ENCODE results near the gene PKP2. TPM values are rescaled to one million over a fixed set of nuclear protein-coding genes. Genes with fewer than 3 reads are reported as not detected.

The PKP2 gene
- total and polyA plus RNA-seq, 2 experiments from 2014 or later: 0.21 to 0.22 TPM

- WGBS, 2 experiments (ENCODE audit: low coverage in 1 of 2, low lambda C conversion rate in 2 of 2, missing lambda C conversion rate in 2 of 2): 17 to 29% methylated on average over 1 of the region's 1 CpG
- H4K20me1 ChIP-seq (ENCODE audit: insufficient read depth): no peaks in the 10 kb centered on the region
- in situ Hi-C loops (cut with MboI): no loop called here
Measured at GRCh38 chr12:32926356-32926755, 29.8 kb upstream of the PKP2 start.

GRCh38 chr12:32922546-32923297 is 26.1 kb upstream of the PKP2 start:
- H3K4me3 ChIP-seq: no peak overlapping the region
- in situ Hi-C loops (cut with MboI): no loop called here
- no peaks in the 10 kb centered on the region for H3K27me3 ChIP-seq (replicated peaks; ENCODE audit: insufficient read depth)
- no peak overlapping the region for H3K27ac ChIP-seq
- H3K4me2 ChIP-seq (ENCODE audit: unreplicated experiment): no peak overlapping the region
- no peaks in the 10 kb centered on the region for H3K36me3 ChIP-seq (ENCODE audit: low read depth)
- H3F3A ChIP-seq (ENCODE audit: insufficient read depth): no peaks in the 10 kb centered on the region
- H4K20me1 ChIP-seq (ENCODE audit: insufficient read depth): no peaks in the 10 kb centered on the region
- no peak for TF ChIP-seq EZH2phosphoT487 (IDR thresholded peaks at IDR 0.05; ENCODE audit: insufficient read depth, low read depth)
- TF ChIP-seq EZH2 (IDR thresholded peaks at IDR 0.05; ENCODE audit: insufficient read depth, poor library complexity, severe bottlenecking): no peak
- DNase-seq: no peak
- no peaks in the 10 kb centered on the region for H3K9me2 ChIP-seq (ENCODE audit: insufficient read depth)
- H3K4me1 ChIP-seq (ENCODE audit: insufficient read depth): no peaks in the 10 kb centered on the region
- H3K9ac ChIP-seq: no peak overlapping the region
- 35 to 38% methylated on average over 8 of the region's 8 CpGs for WGBS, 2 experiments (ENCODE audit: low coverage in 1 of 2, low lambda C conversion rate in 2 of 2, missing lambda C conversion rate in 2 of 2)
- no peaks in the 10 kb centered on the region for H3K79me2 ChIP-seq (ENCODE audit: insufficient read depth)
- no peak overlapping the region for H2AFZ ChIP-seq
- no peaks in the 10 kb centered on the region for H3K9me3 ChIP-seq (ENCODE audit: low read depth)

More at GRCh38 chr12:32926356-32926755, 29.8 kb upstream of the PKP2 start:
- no peaks in the 10 kb centered on the region for H3K79me2 ChIP-seq (ENCODE audit: insufficient read depth)
- H3K36me3 ChIP-seq (ENCODE audit: low read depth): no peaks in the 10 kb centered on the region
- no peak for TF ChIP-seq EZH2phosphoT487 (IDR thresholded peaks at IDR 0.05; ENCODE audit: insufficient read depth, low read depth)
- TF ChIP-seq EZH2 (IDR thresholded peaks at IDR 0.05; ENCODE audit: insufficient read depth, poor library complexity, severe bottlenecking): no peak
- no peaks in the 10 kb centered on the region for H3K4me1 ChIP-seq (ENCODE audit: insufficient read depth)
- no peaks in the 10 kb centered on the region for H3K27me3 ChIP-seq (replicated peaks; ENCODE audit: insufficient read depth)
- no peak overlapping the region for H3K4me2 ChIP-seq (ENCODE audit: unreplicated experiment)
- no peak overlapping the region for H2AFZ ChIP-seq
- no peaks in the 10 kb centered on the region for H3K9me3 ChIP-seq (ENCODE audit: low read depth)
- H3K27ac ChIP-seq: no peak overlapping the region
- no peak overlapping the region for H3K4me3 ChIP-seq
- H3F3A ChIP-seq (ENCODE audit: insufficient read depth): no peaks in the 10 kb centered on the region
- no peaks in the 10 kb centered on the region for H3K9me2 ChIP-seq (ENCODE audit: insufficient read depth)
- H3K9ac ChIP-seq: no peak overlapping the region
- no peak for DNase-seq

DNA sequence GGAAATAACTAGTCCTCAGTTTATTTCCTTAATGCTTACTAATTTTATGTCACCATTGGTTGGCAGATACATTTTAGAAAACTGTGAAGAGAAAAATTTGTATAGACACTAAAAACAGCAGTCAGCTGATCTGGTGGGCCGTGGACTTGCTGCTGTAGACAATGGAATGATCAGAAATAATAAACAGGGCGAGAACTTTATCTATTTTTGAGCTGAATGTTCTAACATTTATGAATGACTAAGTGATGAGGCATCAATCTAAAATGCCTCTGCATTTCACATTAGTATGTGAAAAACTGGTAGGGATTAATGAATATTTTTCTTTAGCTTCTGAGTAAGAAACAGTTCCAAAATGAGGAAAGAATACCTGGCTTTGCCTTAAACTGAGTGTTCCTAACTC is 24.8 kb upstream of the PKP2 start:
- Histone ChIP-seq H3K27ac (no peak overlapping the region), H3K36me3 (ENCODE audit: low read depth) (no peaks in the 10 kb centered on the region), H3K4me1 (ENCODE audit: insufficient read depth) (no peaks in the 10 kb centered on the region), H3K4me3 (no peak overlapping the region), H4K20me1 (ENCODE audit: insufficient read depth) (no peaks in the 10 kb centered on the region), H3K9ac (no peak overlapping the region), H3F3A (ENCODE audit: insufficient read depth) (no peaks in the 10 kb centered on the region), H3K9me2 (ENCODE audit: insufficient read depth) (no peaks in the 10 kb centered on the region), H3K4me2 (ENCODE audit: unreplicated experiment) (no peak overlapping the region), H3K27me3 (replicated peaks; ENCODE audit: insufficient read depth) (no peaks in the 10 kb centered on the region), H3K9me3 (ENCODE audit: low read depth) (no peaks in the 10 kb centered on the region), H3K79me2 (ENCODE audit: insufficient read depth) (no peaks in the 10 kb centered on the region), H2AFZ (no peak overlapping the region)
- peak; percentile 6 for DNase-seq
- WGBS, 2 experiments (ENCODE audit: low coverage in 1 of 2, low lambda C conversion rate in 2 of 2, missing lambda C conversion rate in 2 of 2): 0 to 8% methylated on average over 2 of the region's 2 CpGs
- TF ChIP-seq EZH2 (IDR thresholded peaks at IDR 0.05; ENCODE audit: insufficient read depth, poor library complexity, severe bottlenecking) (no peak), EZH2phosphoT487 (IDR thresholded peaks at IDR 0.05; ENCODE audit: insufficient read depth, low read depth) (no peak)
- in situ Hi-C loops (cut with MboI): no loop called here

GRCh38 chr12:32920506-32921085 is 24.0 kb upstream of the PKP2 start:
- H3K27ac ChIP-seq: no peak overlapping the region
- no peaks in the 10 kb centered on the region for H3K9me3 ChIP-seq (ENCODE audit: low read depth)
- no peaks in the 10 kb centered on the region for H3K9me2 ChIP-seq (ENCODE audit: insufficient read depth)
- no peak for TF ChIP-seq EZH2 (IDR thresholded peaks at IDR 0.05; ENCODE audit: insufficient read depth, poor library complexity, severe bottlenecking)
- no peak for TF ChIP-seq EZH2phosphoT487 (IDR thresholded peaks at IDR 0.05; ENCODE audit: insufficient read depth, low read depth)
- H3K27me3 ChIP-seq (replicated peaks; ENCODE audit: insufficient read depth): no peaks in the 10 kb centered on the region
- no peak overlapping the region for H3K4me2 ChIP-seq (ENCODE audit: unreplicated experiment)
- H3K4me1 ChIP-seq (ENCODE audit: insufficient read depth): no peaks in the 10 kb centered on the region
- H2AFZ ChIP-seq: no peak overlapping the region
- 51% methylated on average over 8 of the region's 8 CpGs for WGBS, 2 experiments (ENCODE audit: low coverage in 1 of 2, low lambda C conversion rate in 2 of 2, missing lambda C conversion rate in 2 of 2)
- no peaks in the 10 kb centered on the region for H3K79me2 ChIP-seq (ENCODE audit: insufficient read depth)
- in situ Hi-C loops (cut with MboI): no loop called here
- no peak for DNase-seq
- H4K20me1 ChIP-seq (ENCODE audit: insufficient read depth): no peaks in the 10 kb centered on the region
- no peak overlapping the region for H3K4me3 ChIP-seq
- no peak overlapping the region for H3K9ac ChIP-seq
- no peaks in the 10 kb centered on the region for H3F3A ChIP-seq (ENCODE audit: insufficient read depth)
- no peaks in the 10 kb centered on the region for H3K36me3 ChIP-seq (ENCODE audit: low read depth)
